ENCODE measurements around the gene SMAD7.

Gene SMAD7

GRCh38 chr18:48950536-48951447, at the start of gene SMAD7:
Gene SMAD7, minus strand, starts transcription at chr18:48950965. Its CDS starts 541 bp downstream, at chr18:48950424.
- peak; percentile 74 for DNase-seq (ENCODE audit: low spot score)
- in situ Hi-C loops (cut with MboI; ENCODE audit: low pct_unique_long_range_greater_than_20kb, low sequenced_read_pairs, unreplicated experiment) = no loop called here
- no peak for TF ChIP-seq CTCF (IDR thresholded peaks at IDR 0.05; ENCODE audit: extremely low read depth, insufficient read depth, missing control alignments)

- in situ Hi-C loops (cut with MboI; ENCODE audit: low pct_unique_long_range_greater_than_20kb, low sequenced_read_pairs, unreplicated experiment) = no loop called here
- no peak for TF ChIP-seq CTCF (IDR thresholded peaks at IDR 0.05; ENCODE audit: extremely low read depth, insufficient read depth, missing control alignments)
- no peak for DNase-seq (ENCODE audit: low spot score)
Observed at GRCh38 chr18:48999569-48999968, 48.8 kb upstream of the SMAD7 start.

GRCh38 chr18:48997985-48998831, 47.4 kb upstream of the SMAD7 start:
- DNase-seq (ENCODE audit: low spot score) = no peak
- in situ Hi-C loops (cut with MboI; ENCODE audit: low pct_unique_long_range_greater_than_20kb, low sequenced_read_pairs, unreplicated experiment) = no loop called here
- TF ChIP-seq CTCF (IDR thresholded peaks at IDR 0.05; ENCODE audit: extremely low read depth, insufficient read depth, missing control alignments) = no peak

- no peak for DNase-seq (ENCODE audit: low spot score)
- in situ Hi-C loops (cut with MboI; ENCODE audit: low pct_unique_long_range_greater_than_20kb, low sequenced_read_pairs, unreplicated experiment) = no loop called here
- no peak for TF ChIP-seq CTCF (IDR thresholded peaks at IDR 0.05; ENCODE audit: extremely low read depth, insufficient read depth, missing control alignments)
Observed at GRCh38 chr18:48997681-48997984, 46.9 kb upstream of the SMAD7 start.

GRCh38 chr18:48996901-48997463, 46.2 kb upstream of the SMAD7 start:
- in situ Hi-C loops (cut with MboI; ENCODE audit: low pct_unique_long_range_greater_than_20kb, low sequenced_read_pairs, unreplicated experiment) = no loop called here
- no peak for TF ChIP-seq CTCF (IDR thresholded peaks at IDR 0.05; ENCODE audit: extremely low read depth, insufficient read depth, missing control alignments)
- no peak for DNase-seq (ENCODE audit: low spot score)

- TF ChIP-seq CTCF (IDR thresholded peaks at IDR 0.05; ENCODE audit: extremely low read depth, insufficient read depth, missing control alignments) = no peak
- in situ Hi-C loops (cut with MboI; ENCODE audit: low pct_unique_long_range_greater_than_20kb, low sequenced_read_pairs, unreplicated experiment) = no loop called here
- no peak for DNase-seq (ENCODE audit: low spot score)
Observed at GRCh38 chr18:48996041-48996440, 45.3 kb upstream of the SMAD7 start.
